ELR (cell line): ENCODE results near the gene AMOTL1.
"Not testable (repeated sequence)": the region's sequence is repeated elsewhere in the genome, so short reads cannot be mapped to it uniquely, and the experiment has no call there.

Experiments used
- DNase-seq: peaks from one replicate; pipeline ENCODE4 v3.0.0-alpha.2; 2015; ENCODE audit warnings: low read depth

AMOTL1 gene

GRCh38 chr11:94825031-94825430, 56.9 kb downstream of the AMOTL1 start:
- DNase-seq, result no peak

GRCh38 chr11:94825481-94825880, 57.3 kb downstream of the AMOTL1 start:
- DNase-seq, result no peak

DNA sequence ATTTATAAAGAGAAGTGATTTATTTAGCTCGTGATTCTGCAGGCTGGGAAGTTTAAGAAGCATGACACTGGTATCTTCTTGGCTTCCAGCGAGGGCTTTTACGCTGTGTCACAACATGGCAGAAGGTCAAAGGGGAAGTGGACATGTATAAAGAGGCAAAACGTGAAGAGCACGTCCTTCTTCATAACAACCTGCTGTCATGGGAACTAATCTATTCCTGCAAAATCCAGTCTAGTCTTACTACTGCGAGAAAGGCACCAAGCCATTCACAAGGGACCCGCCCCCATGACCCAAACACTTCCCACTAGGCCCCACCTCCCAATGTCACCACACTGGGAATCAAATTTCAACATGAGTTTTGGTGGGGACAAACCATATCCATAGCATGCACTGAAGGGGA, 58.3 kb downstream of the AMOTL1 start:
- DNase-seq, result no peak

DNA sequence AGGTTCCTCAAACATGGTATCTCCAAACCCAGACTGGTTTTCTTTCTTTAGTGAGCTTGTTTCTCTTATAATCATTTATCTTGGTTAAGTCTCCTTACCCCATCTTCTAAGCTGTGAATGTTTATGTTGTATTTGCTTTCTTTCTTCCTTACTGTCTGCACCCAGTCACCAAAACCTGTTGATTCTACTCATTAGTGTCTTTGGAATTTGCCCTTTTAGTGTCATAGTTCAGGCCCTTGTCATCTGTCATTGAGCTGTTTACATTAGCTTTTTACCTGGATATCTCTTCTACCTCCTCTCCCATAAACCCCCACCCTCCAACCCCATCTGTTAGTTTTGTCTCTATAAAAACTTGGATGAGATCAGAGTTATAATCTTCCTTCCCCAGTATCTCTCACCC, 59.9 kb downstream of the AMOTL1 start:
- DNase-seq, result no peak

- peak; percentile 7 for DNase-seq
Observed at GRCh38 chr11:94830722-94831510, 62.8 kb downstream of the AMOTL1 start.

GRCh38 chr11:94831529-94831928, 63.4 kb downstream of the AMOTL1 start:
- no peak for DNase-seq

GRCh38 chr11:94832604-94833235, 64.6 kb downstream of the AMOTL1 start:
- no peak for DNase-seq

DNA sequence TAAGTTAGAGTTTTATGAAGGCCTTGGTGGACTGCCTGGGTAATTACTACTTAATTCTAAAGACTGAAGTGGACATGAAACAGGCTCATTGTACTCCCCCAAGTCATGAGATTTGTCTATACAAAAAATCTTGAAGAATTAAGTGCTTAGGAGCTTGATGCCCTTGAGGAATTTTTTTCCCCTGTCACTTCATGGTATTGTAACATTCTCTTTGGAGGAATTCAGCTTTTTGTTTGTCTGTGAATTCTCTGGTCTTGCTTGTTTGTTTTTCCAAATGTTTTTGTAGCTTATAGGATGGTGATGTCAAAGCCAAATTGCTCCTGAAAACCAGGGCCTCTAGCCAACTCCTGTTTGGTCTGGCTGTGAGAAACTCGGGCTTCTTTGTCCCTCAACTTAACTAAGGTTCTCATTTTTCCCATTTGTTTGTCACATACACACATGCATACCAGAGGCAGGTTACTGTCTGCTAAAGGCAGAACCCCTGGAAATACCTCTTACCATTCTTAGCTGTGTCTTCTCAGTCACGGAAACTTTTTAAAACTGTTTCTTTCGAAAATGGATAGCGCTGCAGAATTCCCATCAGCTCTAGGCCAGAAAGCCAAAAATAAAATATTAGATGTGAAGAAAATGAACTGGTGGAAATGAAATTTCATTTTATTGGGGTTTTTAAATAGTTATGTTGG, 66.9 kb downstream of the AMOTL1 start:
- no peak for DNase-seq

DNA sequence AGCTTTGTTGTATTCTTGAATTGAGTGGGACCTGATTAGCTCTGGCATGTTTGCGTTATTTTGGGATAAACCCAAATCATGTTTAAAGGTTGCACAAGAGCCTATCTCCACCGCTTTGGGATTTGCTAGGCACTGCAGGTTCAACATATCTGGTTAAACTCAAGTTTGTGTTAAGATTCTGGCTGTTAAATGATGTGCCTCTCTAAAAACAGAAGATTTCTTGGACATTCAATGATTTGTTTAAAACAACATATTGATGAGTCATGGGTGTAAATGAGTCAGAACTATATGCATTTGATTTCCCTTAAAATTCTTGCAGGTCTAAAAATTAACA, 67.4 kb downstream of the AMOTL1 start:
- peak; percentile 61 for DNase-seq

GRCh38 chr11:94837317-94837716, 69.2 kb downstream of the AMOTL1 start:
- no peak for DNase-seq

DNA sequence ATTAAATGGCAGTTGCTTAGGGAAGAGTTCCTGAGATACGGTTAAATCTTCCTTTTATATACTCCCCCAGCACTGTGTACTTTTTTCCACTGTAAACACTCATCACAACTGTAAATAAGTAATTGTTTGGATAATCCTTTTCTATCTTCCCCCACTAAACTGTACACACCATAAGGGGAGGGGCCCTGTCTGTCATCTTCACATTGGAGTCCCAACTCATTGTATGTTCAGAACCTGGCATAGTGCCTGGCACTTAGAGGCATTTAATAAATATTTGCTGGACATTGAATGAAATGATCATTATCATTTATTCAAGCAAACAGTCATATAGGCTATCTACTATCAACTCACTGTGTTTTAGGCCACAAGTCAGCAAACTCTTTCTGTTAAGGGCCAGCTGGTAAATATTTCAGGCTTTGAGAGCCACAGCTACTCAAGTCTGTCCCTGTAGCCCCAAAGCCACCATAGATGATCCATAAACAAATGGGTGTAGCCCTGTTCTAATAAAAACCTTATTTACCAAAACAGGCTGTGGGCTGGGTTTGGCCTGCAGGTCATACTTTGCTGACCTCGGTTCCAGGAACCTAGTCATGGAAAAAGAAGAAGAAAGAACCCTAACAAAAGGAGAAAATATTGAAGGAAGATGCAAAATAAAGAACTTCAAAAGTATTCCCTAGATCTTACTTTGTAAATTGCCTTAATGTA, 70.0 kb downstream of the AMOTL1 start:
- no peak for DNase-seq

DNA sequence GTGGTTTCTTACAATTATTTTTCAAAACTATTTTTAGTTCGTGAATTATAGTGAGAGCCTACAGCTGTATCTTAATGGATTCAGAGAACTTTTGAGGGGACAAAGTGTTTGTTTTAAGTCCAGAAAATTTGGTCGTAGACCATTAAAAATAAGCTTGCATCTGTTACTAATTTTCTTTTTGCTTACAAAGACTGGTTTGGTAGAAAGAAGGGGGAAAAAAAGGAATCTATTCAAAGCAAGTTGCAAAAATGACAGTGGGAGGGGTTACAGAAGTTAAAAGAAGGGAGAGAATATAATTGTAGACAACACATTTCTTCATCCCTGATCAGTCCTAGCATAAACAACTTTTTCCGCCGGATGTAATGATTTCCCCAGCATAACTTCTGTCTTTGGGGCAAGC, 72.1 kb downstream of the AMOTL1 start:
- DNase-seq, result no peak

DNA sequence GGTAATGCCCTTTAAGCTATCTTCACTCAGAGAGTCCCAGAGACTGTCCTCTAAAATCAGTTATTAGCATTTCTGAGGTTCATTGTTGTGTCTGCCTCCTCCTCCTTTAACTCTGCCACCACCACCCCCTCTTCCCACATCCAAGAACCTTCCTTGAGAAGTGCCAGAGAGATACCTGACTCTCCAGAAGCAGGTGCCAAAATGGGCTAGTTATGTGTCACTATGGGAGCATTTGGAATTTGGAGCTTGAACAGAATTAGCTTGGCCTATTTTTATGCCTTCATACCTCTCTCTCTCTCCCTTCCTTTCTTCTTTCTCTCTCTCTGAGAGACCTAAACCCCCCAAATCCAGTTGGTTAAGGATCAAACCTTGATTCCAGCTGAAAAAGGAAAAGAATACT, 75.9 kb downstream of the AMOTL1 start:
- DNase-seq, result no peak

- no peak for DNase-seq
Observed at GRCh38 chr11:94845622-94846021, 77.5 kb downstream of the AMOTL1 start.

- DNase-seq, result no peak
Observed at GRCh38 chr11:94849839-94850238, 81.7 kb downstream of the AMOTL1 start.

GRCh38 chr11:94851864-94852636, 83.9 kb downstream of the AMOTL1 start:
- no peak for DNase-seq

DNA sequence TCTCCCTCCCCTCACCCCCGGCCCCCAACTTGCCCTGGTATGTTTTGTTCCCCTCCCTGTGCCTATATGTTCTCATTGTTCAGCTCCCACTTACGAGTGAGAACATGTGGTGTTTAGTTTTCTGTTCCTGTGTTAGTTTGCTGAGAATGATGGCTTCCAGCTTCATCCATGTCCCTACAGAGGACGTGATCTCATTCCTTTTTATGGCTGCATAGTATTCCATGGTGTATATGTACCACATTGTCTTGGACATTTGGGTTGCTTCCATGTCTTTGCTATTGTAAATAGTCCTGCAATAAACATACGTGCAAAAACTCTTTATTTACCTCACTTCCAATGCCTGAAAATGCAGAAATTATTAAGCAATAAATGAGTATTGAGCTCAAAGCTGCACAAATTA, 85.1 kb downstream of the AMOTL1 start:
- DNase-seq, result not testable (repeated sequence)

GRCh38 chr11:94853836-94854235, 85.7 kb downstream of the AMOTL1 start:
- DNase-seq, result no peak

DNA sequence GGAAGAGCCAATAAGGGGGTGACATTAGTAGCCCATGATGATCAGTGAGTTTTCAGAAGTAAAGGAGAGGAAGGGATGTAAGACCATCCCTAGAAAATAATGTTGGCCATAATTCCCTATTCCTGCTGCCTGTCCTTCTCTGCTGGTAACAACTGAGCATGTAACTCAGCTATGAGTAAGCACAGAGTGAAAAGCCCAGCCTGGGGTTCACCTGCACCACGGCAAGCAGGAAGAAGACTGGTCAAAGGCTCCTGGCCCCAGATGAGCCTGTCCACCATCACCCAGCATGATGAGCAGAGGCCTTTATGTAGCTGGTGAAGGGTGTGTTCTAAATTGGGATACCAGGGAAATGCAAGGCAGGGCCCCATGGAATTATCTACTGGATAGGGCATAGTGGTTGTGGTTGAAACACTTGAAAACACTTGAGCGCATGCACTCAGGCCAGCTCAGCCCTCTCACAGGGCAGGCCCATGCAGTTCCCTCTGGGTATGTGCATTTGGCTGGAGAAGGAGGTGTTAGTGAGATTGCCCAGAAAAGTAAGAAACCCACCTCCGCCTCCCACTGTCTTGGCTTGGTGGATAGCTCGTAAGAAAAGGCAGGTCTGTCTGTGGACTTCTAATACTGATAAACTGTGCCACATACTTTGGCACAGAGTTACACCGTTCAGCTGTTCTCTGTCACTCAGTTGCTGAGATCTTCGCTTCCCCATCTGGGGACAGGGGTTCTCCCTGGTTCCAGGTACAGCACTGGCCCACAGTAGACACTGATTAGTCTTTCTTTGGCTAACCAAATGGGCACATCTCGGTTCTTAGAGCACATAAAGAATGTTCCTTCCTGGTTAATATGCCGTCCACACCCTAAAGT, 86.8 kb downstream of the AMOTL1 start:
- no peak for DNase-seq

GRCh38 chr11:94855666-94856065, 87.5 kb downstream of the AMOTL1 start:
- DNase-seq, result no peak

- DNase-seq, result no peak
Observed at GRCh38 chr11:94856443-94856842, 88.3 kb downstream of the AMOTL1 start.
